GM12878 (cell line): ENCODE results near the gene SRP68. TPM values are rescaled to one million over a fixed set of nuclear protein-coding genes. Genes with fewer than 3 reads are reported as not detected.

ENCODE experiments used
- ATAC-seq: fragments of 200-7000 bp; cut with Tn5 transposase; 3 replicates; pipeline ENCODE4 v1.9.1; 2020; ENCODE audit warnings: mild to moderate bottlenecking, moderate library complexity
- BruUV-seq: library from RNA; stranded (reverse); fragments of 400-500 nt; replicated peaks from 2 replicates; lab custom pipeline; 2021; lab: Mats Ljungman, UMichigan
- CTCF ChIA-PET: fragments of 300-600 bp; sonication (Branson Sonifier 250); formaldehyde crosslinking; extraction: SDS; loops from one replicate; lab custom pipeline; 2021; ENCODE audit warnings: inconsistent platforms; lab: Yijun Ruan, JAX
- POLR2A ChIA-PET: fragments of 350-600 bp; formaldehyde crosslinking; extraction: SDS; loops from one replicate; lab custom pipeline; 2021; ENCODE audit warnings: inconsistent platforms; lab: Charles Lee
- RAD21 ChIA-PET: fragments of 300-600 bp; sonication (Branson Sonifier 250); formaldehyde crosslinking; loops from one replicate; lab custom pipeline; 2023; ENCODE audit warnings: antibody characterized with exemption; ENCODE audit not compliant: unreplicated experiment; lab: Charles Lee
- SMC1A ChIA-PET: fragments of 300-600 bp; sonication (Branson Sonifier 250); formaldehyde crosslinking; loops from one replicate; lab custom pipeline; 2023; ENCODE audit not compliant: unreplicated experiment, uncharacterized antibody; lab: Charles Lee
- DNase-seq: peaks from one replicate; pipeline ENCODE4 v3.0.0-alpha.2; 2011; ENCODE audit warnings: low read depth, low spot score
- FAIRE-seq: peaks from 3 replicates; lab custom pipeline; 2011; peaks lifted over from hg19 to GRCh38; lab: Jason Lieb, UNC
- H2AFZ ChIP-seq: 2 replicates; pipeline ENCODE4 v1.6.0; 2011; ENCODE audit warnings: low read depth, low read length, control low read depth; ENCODE audit not compliant: control insufficient read depth
- H3K27ac ChIP-seq: 2 replicates; pipeline ENCODE4 v1.5.1; 2011; ENCODE audit warnings: control low read depth; ENCODE audit not compliant: control insufficient read depth, insufficient read depth
- H3K27me3 ChIP-seq, 2 experiments: replicated peaks in 1 of 2; 2 replicates each; pipeline versions ENCODE4 v1.6.0 to v1.6.1; 2011; ENCODE audit warnings: low read length in 1 of 2; ENCODE audit not compliant: control insufficient read depth in 2 of 2, insufficient read depth in 2 of 2
- H3K36me3 ChIP-seq, 2 experiments: 2 replicates each; pipeline ENCODE4 v1.5.1; 2011; ENCODE audit warnings: low read length in 1 of 2; ENCODE audit not compliant: control insufficient read depth in 2 of 2, insufficient read depth in 2 of 2
- H3K4me1 ChIP-seq: 2 replicates; pipeline ENCODE4 v1.6.1; 2011; ENCODE audit warnings: mild to moderate bottlenecking, low read length, moderate library complexity, mixed read lengths; ENCODE audit not compliant: control insufficient read depth, insufficient read depth
- H3K4me2 ChIP-seq: 2 replicates; pipeline ENCODE4 v1.6.0; 2011; ENCODE audit warnings: control low read depth; ENCODE audit not compliant: control insufficient read depth, insufficient read depth
- H3K4me3 ChIP-seq: fragments of 200-600 bp; sonication (generic); 2 replicates; pipeline ENCODE4 v1.5.1; 2016
- H3K79me2 ChIP-seq: 2 replicates; pipeline ENCODE4 v1.6.0; 2011; ENCODE audit warnings: low read length; ENCODE audit not compliant: control insufficient read depth, insufficient read depth
- H3K9ac ChIP-seq: 2 replicates; pipeline ENCODE4 v1.8.0; 2011; ENCODE audit warnings: low read length, control low read depth, mixed read lengths; ENCODE audit not compliant: control insufficient read depth, insufficient read depth
- H3K9me3 ChIP-seq: replicated peaks from 3 replicates; pipeline ENCODE4 v1.5.1; 2011; ENCODE audit warnings: mild to moderate bottlenecking, low read length; ENCODE audit not compliant: control insufficient read depth, insufficient read depth
- H4K20me1 ChIP-seq: 2 replicates; pipeline ENCODE4 v1.6.0; 2011; ENCODE audit not compliant: control insufficient read depth, insufficient read depth
- CHD2 ChIP-seq: IDR thresholded peaks from 2 replicates; pipeline ENCODE4 v1.6.1; 2011; ENCODE audit warnings: low read depth, low read length, improper control_type of control experiment, borderline replicate concordance
- IKZF2 ChIP-seq, 2 experiments: fragments of 450-650 bp; IDR thresholded peaks; 2 replicates each; pipeline ENCODE4 v1.6.1; 2017; ENCODE audit warnings: mild to moderate bottlenecking in 2 of 2, moderate library complexity in 2 of 2
- IRF5 ChIP-seq: fragments of 450-650 bp; IDR thresholded peaks from 2 replicates; pipeline ENCODE4 v1.6.1; 2017; ENCODE audit warnings: borderline replicate concordance
- KDM1A ChIP-seq: fragments of 200-600 bp; sonication (generic); IDR thresholded peaks from 2 replicates; pipeline ENCODE4 v1.6.1; 2016; ENCODE audit warnings: borderline replicate concordance
- MTA3 ChIP-seq: IDR thresholded peaks from 2 replicates; pipeline ENCODE4 v1.6.1; 2012; ENCODE audit warnings: low read length, inconsistent platforms, borderline replicate concordance
- MXI1 ChIP-seq: fragments of 150-350 bp; IDR thresholded peaks from 2 replicates; pipeline ENCODE4 v1.6.1; 2011; ENCODE audit warnings: low read depth, mild to moderate bottlenecking, inconsistent platforms, low read length, improper control_type of control experiment
- NFIC ChIP-seq: IDR thresholded peaks from 2 replicates; pipeline ENCODE4 v1.6.1; 2012; ENCODE audit warnings: low read depth, mild to moderate bottlenecking, inconsistent platforms, low read length, moderate library complexity
- NR2C2 ChIP-seq: IDR thresholded peaks from 2 replicates; pipeline ENCODE4 v1.6.1; 2011; ENCODE audit warnings: borderline replicate concordance, low read depth; ENCODE audit not compliant: control insufficient read depth, insufficient read length
- RAD51 ChIP-seq: fragments of 450-650 bp; IDR thresholded peaks from 2 replicates; pipeline ENCODE4 v1.6.1; 2016; ENCODE audit warnings: moderate library complexity, mild to moderate bottlenecking, inconsistent platforms
- SIX5 ChIP-seq: IDR thresholded peaks from 2 replicates; pipeline ENCODE4 v1.6.1; 2011; ENCODE audit warnings: mild to moderate bottlenecking, low read depth, low read length, moderate library complexity; ENCODE audit not compliant: severe bottlenecking
- STAT1 ChIP-seq: fragments of 450-650 bp; conservative IDR thresholded peaks from 2 replicates; pipeline ENCODE4 v1.6.1; 2014; ENCODE audit warnings: antibody characterized with exemption, mild to moderate bottlenecking
- USF1 ChIP-seq: IDR thresholded peaks from 2 replicates; pipeline ENCODE4 v1.6.1; 2011; ENCODE audit warnings: borderline replicate concordance, low read depth, mild to moderate bottlenecking, moderate library complexity, mixed read lengths, low read length; ENCODE audit not compliant: insufficient read depth; ENCODE audit errors: extremely low read length
- YBX1 ChIP-seq: fragments of 450-650 bp; IDR thresholded peaks from 2 replicates; pipeline ENCODE4 v1.6.1; 2016; ENCODE audit warnings: antibody characterized with exemption
- WGBS: methylation state at CpG from one replicate; pipeline ENCODE4 v1.1.6; 2016; ENCODE audit warnings: low lambda C conversion rate; ENCODE audit not compliant: insufficient replicate concordance, insufficient coverage; ENCODE audit errors: missing lambda C conversion rate; 5-methylcytosine and 5-hydroxymethylcytosine counted together
- in situ Hi-C: fragments of 300-500 bp; cut with MboI; formaldehyde crosslinking; loops from 9 replicates; pipeline ENCODE4 v1.14.3; 2018; ENCODE audit warnings: mixed read lengths
- intact Hi-C: fragments of 100-400 bp; cut with micrococcal nuclease; formaldehyde crosslinking; loops from one replicate; pipeline ENCODE4 v1.14.2; 2022; ENCODE audit not compliant: unreplicated experiment
- polyA plus RNA-seq, 11 experiments: library from polyadenylated mRNA; depleted of rRNA in 4 of 11; unstranded in 6 of 11; stranded (reverse) in 5 of 11; fragments of >200 nt; fragmentation: Nextera tagmentation in 4 of 11; fragmentation: Illumina TruSeq in 1 of 11; extraction: Ambion mirVana in 4 of 11; extraction: Trizol in 1 of 11; gene quantifications; 1 replicate in 1 of 11; 2 replicates in 10 of 11; pipeline versions ENCODE4 v1.2.1 to v1.2.3, GENCODE V29; 2011 to 2016; ENCODE audit warnings: inconsistent platforms in 2 of 11, missing spikeins in 2 of 11, low read depth in 1 of 11
- total RNA-seq, 4 experiments: library from RNA; depleted of rRNA in 3 of 4; stranded (reverse); fragments of >200 nt in 3 of 4; fragmentation: Illumina TruSeq in 1 of 4; extraction: Trizol in 1 of 4; gene quantifications; 2 replicates each; pipeline versions ENCODE4 v1.2.1 to v1.2.3, GENCODE V29; 2013 to 2021

The SRP68 gene
- total and polyA plus RNA-seq, 10 of the 15 experiments (the other 5 are each of a cell fraction or from before 2014, with no cell fraction given): 24.7 to 89.7 (median 62.7) TPM

DNA sequence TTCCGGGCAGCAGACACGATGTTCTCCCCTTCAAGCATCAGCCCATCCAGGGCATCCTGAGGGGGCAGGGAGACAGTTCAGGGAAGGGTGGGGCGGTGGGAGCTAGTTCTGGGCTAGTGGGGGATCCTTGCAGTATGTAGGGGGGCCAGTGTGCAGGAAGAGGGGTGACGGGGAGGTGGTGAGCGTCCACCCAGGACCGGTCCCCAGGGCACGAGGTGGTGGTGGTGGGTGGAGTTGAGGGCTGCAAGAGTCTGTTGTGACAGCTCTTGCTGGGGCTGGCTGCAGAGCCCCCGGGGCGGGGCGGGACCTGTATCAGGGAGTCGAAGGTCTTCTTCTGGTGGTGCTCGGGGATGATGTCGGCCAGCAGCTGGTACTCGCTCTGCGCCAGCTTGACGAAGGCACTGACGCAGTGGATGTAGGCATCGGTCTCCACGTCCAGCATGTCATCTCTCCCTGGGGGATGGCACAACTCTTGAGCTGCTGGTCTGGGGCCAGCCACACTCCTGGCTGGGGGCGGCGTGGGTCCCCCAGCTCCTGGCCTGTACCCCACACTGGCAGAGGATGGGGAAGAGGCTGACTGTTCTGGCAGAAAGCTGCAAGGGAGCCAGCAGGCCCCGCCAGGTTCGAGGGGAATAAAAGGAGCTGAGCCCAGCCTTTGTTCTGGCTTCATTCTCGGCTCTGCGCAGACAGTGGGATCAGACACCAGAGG lies 16.7 kb upstream of the SRP68 start:
- Histone ChIP-seq H3K36me3 (peaks cover 13 to 25% of the 10 kb centered on the region in 2 experiments; a peak in 3 of 4 replicates), H3K9ac (no peak overlapping the region), H3K27ac (no peak overlapping the region), H3K9me3 (no peaks in the 10 kb centered on the region), H4K20me1 (no peaks in the 10 kb centered on the region), H3K79me2 (no peaks in the 10 kb centered on the region), H3K4me2 (no peak overlapping the region), H3K4me1 (no peaks in the 10 kb centered on the region), H2AFZ (no peak overlapping the region), H3K27me3 (no peaks in the 10 kb centered on the region), H3K4me3 (no peak overlapping the region)
- DNase-seq: no peak
- in situ Hi-C loops: no loop called here
- ChIA-PET RAD21 (no interaction called here), POLR2A (interaction anchor here (0.6 kb wide), 1 partner anchor 97 kb away, joined by 3 read pairs; no protein-coding TSS in a partner anchor), CTCF (no interaction called here)
- FAIRE-seq: no peak
- BruUV-seq: no TSS peak
- WGBS: 97% methylated on average over 22 of the region's 25 CpGs
- no peak for TF ChIP-seq YBX1
- TF ChIP-seq NR2C2: no peak
- no peak for TF ChIP-seq CHD2
- TF ChIP-seq STAT1: no peak
- no peak for TF ChIP-seq RAD51
- TF ChIP-seq MXI1: no peak
- TF ChIP-seq IRF5: no peak
- TF ChIP-seq USF1: no peak
- no peak for TF ChIP-seq IKZF2 (IDR thresholded peaks at IDR 0.05)
- TF ChIP-seq SIX5: no peak
- no peak for TF ChIP-seq MTA3
- TF ChIP-seq KDM1A: no peak
- TF ChIP-seq NFIC: no peak
- TF ChIP-seq, all 136 proteins: peak for 0
- no peak for ATAC-seq
- SMC1A ChIA-PET: no interaction called here
- intact Hi-C loops: no loop called here
